HG03280 (cell line): ENCODE data around the gene MTERF1.
"Not testable (repeated sequence)": the region's sequence is repeated elsewhere in the genome, so short reads cannot be mapped to it uniquely, and the experiment has no call there.

ENCODE experiments used
- ATAC-seq: cut with Tn5 transposase; IDR thresholded peaks from one replicate; pipeline ENCODE4 v1.9.1; 2021; ENCODE audit warnings: mild to moderate bottlenecking, moderate library complexity; ENCODE audit not compliant: unreplicated experiment

Gene MTERF1, protein sequence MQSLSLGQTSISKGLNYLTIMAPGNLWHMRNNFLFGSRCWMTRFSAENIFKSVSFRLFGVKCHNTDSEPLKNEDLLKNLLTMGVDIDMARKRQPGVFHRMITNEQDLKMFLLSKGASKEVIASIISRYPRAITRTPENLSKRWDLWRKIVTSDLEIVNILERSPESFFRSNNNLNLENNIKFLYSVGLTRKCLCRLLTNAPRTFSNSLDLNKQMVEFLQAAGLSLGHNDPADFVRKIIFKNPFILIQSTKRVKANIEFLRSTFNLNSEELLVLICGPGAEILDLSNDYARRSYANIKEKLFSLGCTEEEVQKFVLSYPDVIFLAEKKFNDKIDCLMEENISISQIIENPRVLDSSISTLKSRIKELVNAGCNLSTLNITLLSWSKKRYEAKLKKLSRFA

DNA sequence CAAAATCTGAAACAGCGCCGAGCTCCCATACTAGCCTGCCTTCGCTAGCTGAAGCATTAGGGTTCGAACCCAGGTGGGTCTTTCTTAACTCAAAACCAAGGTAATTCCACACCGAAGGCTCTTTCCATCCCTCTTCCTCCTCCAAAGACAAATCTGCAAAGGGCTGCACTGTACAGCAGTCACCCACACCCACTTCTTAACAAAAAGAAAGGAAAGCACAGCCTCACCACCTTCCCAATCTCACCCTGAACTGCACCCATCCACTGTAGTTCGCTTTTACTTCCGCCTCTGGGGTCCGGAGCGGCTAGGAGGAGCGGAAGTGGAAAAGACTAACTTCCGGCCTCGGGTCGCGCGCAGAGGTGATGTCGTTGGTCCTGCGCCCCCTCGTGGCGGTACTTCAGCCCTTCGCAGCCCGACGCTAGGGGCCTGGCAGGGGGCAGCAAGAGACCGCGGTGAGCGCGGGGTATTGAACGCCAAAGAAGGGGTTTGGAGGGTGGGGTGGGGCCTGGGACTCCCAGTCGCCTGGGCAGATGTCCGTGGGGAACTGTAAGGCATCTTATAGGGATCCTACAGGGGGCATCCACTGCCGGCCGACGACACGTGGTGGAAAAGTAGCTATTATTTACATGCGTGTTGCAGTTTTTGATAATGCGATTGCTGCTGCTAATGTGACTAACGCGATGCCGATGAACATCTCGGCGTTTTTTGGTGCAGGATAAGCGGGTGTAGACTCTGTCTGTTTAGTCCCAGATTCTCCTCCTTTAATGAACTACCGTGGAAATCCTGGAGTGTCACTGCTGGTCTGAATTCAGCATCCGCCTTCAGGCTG, at the start of gene MTERF1:
TSS of gene MTERF1 (minus strand) at position 290 of the 829 bp plus-strand sequence. CDS start 619 bp downstream, outside the sequence.
- peak; percentile 97 for ATAC-seq

GRCh38 chr7:91929463-91929862, 49.0 kb upstream of the MTERF1 start:
- peak; percentile 73 for ATAC-seq

DNA sequence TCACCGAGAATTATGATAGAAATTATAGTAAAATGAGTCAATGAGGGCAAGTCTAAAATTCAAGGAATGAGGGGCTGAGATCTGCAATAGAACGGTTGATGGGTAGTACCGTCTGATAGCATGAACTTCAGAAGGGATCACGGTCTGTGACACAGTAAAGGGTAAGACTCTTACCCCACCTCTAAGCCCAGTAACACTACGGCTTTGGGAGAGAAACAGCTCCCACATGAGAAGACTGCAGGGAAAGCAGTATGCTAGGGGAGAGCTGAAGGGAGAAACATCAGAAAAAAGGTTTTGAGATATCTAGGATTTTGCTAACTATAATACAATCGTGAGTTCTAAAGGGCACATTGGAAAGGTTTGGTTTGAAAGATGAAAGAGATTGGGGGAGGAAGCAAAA, 47.4 kb upstream of the MTERF1 start:
- ATAC-seq: no peak

- ATAC-seq: no peak
These were observed 42.4 kb upstream of the MTERF1 start for GRCh38 chr7:91922857-91923256.

DNA sequence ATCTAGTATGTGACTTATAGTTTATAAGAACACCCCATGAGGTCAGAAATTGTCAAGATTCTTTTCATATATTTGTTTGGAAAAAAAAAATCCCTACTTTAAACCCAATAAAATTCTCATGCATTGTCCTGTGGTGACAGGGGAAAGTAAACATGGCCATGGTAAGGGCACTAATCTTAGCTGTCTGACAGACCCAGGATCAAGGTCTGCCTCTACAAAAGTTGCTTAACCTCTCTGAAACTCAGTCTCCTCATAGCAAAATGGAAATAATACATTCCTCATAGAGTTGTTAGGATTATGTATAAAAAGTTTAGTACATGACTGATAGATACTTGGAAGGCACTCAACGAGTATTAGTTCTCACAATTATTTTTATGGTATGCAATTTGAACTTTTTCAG, 37.9 kb upstream of the MTERF1 start:
- no peak for ATAC-seq

DNA sequence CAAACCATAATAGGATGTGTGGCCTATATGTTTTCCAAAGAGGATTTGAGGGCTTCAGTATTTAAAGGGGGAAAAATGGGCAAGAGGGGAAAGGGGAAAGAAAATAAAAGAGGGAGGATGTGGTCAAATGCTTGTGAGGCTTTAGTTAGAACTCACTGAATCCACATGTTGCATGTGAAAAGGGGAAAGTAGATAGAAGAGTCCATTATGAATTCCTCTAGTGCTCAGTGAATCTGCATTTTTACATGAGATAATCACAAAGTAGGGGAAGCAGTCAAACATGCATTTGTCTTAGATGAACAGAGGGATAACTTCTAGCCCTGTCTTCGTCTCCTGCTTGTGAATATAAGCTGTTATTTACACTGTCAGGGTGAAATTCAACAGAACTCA, 35.5 kb upstream of the MTERF1 start:
- ATAC-seq: no peak

GRCh38 chr7:91915401-91916050, 35.0 kb upstream of the MTERF1 start:
- ATAC-seq: no peak

DNA sequence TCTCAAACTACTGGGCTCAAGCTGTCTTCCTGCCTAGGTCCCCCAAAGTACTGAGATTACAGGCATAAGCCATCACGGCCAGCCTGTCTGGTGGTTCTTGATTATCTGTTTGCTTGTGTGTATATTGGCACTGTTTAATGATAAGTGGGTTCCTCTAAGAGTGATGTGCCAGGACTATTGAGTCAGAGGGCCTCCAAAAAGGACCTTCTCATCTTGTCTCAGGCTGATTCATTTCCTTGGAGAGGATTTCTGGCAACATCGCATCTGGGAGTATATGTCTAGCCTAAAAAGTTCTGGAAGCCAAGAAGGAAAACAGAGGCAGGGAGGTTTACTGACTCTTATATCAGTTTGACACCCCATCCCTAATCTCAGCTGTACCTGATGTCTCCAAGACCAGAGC, 33.1 kb upstream of the MTERF1 start:
- no peak for ATAC-seq

DNA sequence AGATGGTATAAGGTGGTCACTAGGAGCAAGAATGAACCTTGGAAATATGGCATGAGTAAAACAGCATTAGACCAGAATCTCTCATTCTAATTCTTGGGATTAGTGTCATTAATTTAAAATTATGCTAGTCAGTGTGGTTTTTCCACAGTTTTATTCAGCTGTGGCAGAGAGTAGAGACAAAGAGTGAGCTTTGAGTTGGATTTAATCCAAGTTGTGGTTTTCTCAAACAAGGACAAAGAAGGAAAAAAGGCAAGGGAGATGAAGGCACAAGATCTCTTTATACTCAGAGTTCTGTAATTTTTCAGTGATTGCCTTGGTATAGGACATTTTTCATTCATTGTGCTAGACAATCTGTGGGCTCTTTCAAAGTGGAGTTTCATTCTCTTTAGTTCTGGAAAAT, 32.0 kb upstream of the MTERF1 start:
- no peak for ATAC-seq

GRCh38 chr7:91911121-91911520, 30.6 kb upstream of the MTERF1 start:
- ATAC-seq: no peak

DNA sequence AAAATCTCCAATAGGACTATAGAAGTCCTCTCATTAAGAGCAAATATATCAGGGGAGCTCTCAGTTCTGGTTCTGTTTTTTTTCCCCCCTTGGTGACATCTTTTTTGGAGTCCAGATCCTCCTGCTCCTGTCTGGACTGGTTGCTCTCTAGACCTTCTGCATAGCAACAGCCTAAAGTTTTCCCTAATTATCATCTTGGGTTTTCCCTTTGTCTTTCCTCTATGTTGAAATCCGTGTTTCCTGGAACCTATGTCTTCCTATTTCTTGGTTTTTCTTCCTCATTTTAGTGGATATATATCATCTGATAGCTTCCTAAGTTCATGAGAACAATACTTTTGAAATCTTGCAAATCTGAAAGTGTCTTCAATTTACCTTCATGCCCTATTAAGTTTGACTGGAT, 29.7 kb upstream of the MTERF1 start:
- no peak for ATAC-seq

DNA sequence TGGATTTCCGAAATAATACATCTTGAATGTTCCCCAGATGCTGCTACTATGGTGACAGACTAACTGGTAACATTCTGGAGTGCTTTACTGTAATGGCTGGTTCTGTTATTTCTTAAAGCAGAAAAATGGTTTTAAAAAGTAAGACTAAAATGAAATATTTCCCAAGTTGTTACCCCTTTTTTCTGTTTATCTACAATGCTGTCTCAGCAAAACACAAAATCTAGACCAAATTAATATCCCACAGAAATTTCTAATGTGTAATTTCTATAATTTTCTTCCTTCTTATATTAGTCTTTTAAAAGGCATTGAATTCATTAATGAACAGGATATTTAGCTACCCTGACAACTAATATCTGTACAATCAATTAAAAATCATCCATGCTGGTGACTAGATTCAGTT, 19.1 kb upstream of the MTERF1 start:
- no peak for ATAC-seq

- ATAC-seq: no peak
These were observed 17.9 kb upstream of the MTERF1 start for GRCh38 chr7:91898240-91898992.

DNA sequence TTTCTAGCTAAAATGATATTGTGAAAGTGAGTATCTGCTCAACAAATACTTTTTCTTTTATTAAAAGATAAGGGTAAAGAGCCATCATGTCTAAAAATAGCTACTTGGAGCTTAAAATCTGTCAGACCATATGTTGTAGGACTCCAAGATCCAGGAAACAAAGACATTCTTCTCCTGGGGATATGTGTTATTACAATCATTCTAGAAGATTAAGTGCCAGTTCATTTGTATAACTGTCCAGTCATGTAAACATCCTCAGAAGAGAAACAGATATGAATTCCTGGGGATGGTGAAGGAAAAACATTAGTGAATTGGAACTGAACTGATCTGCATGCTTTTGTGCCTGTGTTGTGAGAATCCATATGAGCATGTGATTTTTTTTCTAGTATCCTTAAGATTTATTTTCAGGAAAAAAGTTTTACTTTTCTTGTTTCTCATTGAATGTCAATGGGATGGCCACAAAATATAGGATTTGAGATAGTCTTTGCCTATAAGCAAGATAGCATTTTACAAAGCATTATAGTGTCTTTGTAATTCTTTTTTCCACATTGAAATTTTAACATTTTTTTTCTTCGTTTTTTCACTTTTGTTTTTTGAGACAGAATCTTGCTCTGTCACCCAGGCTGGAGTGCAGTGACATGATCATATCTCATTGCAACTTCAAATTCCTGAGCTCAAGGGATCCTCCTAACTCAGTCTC, 14.4 kb upstream of the MTERF1 start:
- ATAC-seq: no peak

DNA sequence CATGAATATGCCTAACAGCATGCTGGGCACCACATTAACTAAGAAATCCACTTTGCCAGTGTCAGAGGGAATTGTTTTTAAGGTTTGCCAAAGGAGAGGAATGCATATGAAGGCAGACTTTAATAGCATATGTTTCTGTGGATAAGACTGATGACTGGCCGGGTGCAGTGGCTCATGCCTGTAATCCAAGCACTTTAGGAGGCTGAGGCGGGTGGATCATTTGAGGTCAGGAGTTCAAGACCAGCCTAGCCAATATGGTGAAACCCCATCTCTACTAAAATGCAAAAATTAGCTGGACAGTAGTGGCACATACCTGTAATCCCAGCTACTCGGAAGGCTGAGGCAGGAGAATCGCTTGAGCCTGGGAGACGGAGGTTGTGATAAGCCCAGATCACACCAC, 13.2 kb upstream of the MTERF1 start:
- not testable (repeated sequence) for ATAC-seq

- ATAC-seq: no peak
These were observed 12.4 kb upstream of the MTERF1 start for GRCh38 chr7:91892821-91893340.

- ATAC-seq: no peak
These were observed 11.7 kb upstream of the MTERF1 start for GRCh38 chr7:91892099-91892705.

DNA sequence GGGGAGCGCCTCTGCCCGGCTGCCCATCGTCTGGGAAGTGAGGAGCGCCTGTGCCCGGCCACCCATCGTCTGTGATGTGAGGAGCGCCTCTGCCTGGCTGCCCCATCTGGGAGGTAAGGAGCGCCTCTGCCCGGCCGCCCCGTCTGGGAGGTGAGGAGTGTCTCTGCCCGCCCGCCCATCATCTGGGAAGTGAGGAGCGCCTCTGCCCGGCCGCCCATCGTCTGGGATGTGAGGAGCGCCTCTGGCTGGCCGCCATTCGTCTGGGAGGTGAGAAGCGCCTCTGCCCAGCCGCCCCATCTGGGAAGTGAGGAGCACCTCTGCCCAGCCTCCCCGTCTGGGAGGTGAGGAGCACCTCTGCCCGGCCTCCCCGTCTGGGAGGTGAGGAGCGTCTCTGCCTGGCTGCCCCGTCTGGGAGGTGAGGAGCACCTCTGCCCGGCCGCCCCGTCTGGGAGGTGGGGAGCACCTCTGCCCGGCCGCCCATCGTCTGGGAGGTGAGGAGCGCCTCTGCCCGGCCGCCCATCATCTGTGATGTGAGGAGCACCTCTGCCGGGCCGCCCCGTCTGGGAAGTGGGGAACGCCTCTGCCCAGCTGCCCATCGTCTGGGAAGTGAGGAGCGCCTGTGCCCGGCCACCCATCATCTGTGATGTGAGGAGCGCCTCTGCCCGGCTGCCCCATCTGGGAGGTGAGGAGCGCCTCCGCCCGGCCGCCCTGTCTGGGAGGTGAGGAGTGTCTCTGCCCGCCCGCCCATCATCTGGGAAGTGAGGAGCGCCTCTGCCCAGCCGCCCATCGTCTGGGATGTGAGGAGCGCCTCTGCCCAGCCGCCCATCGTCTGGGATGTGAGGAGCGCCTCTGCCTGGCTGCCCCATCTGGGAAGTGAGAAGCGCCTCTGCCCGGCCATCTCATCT, 8.0 kb upstream of the MTERF1 start:
- ATAC-seq: not testable (repeated sequence)
